Nephron progenitor cell (in vitro differentiated cells): Measurements from ENCODE around the gene SRP14.

ENCODE experiments used
- DNase-seq: peaks from one replicate; pipeline ENCODE4 v3.0.0; 2021
- H3K27ac Mint-ChIP-seq: 2 replicates; pipeline ENCODE4 v1.8.0; 2021; ENCODE audit warnings: mild to moderate bottlenecking, moderate library complexity, mixed read lengths
- H3K27me3 Mint-ChIP-seq: 2 replicates; pipeline ENCODE4 v1.8.0; 2021; ENCODE audit warnings: mild to moderate bottlenecking, low read depth, mixed read lengths; ENCODE audit not compliant: poor library complexity
- H3K36me3 Mint-ChIP-seq: 2 replicates; pipeline ENCODE4 v1.8.0; 2021; ENCODE audit warnings: low read depth, mixed read lengths
- H3K4me1 Mint-ChIP-seq: 2 replicates; pipeline ENCODE4 v1.8.0; 2021; ENCODE audit warnings: mixed read lengths
- H3K4me3 Mint-ChIP-seq: 2 replicates; pipeline ENCODE4 v1.8.0; 2021; ENCODE audit warnings: mild to moderate bottlenecking, moderate library complexity, mixed read lengths
- H3K9me3 Mint-ChIP-seq: 2 replicates; pipeline ENCODE4 v1.8.0; 2021; ENCODE audit warnings: mild to moderate bottlenecking, moderate library complexity, mixed read lengths
- TF ChIP-seq, protein P1 (sequence below): fragments of 200-600 bp; sonication (generic); IDR thresholded peaks from 2 replicates; pipeline ENCODE4 v1.5.0; 2021; ENCODE audit warnings: antibody characterized with exemption

SRP14 gene

GRCh38 chr15:40063563-40064011 is 24.6 kb upstream of the SRP14 start:
- no peak for DNase-seq
- Mint-ChIP-seq H3K27ac (no peak overlapping the region), H3K27me3 (no peaks in the 10 kb centered on the region), H3K9me3 (no peaks in the 10 kb centered on the region), H3K4me3 (no peak overlapping the region), H3K36me3 (no peaks in the 10 kb centered on the region), H3K4me1 (peaks cover 40% of the 10 kb centered on the region)
- TF ChIP-seq, protein P1, sequence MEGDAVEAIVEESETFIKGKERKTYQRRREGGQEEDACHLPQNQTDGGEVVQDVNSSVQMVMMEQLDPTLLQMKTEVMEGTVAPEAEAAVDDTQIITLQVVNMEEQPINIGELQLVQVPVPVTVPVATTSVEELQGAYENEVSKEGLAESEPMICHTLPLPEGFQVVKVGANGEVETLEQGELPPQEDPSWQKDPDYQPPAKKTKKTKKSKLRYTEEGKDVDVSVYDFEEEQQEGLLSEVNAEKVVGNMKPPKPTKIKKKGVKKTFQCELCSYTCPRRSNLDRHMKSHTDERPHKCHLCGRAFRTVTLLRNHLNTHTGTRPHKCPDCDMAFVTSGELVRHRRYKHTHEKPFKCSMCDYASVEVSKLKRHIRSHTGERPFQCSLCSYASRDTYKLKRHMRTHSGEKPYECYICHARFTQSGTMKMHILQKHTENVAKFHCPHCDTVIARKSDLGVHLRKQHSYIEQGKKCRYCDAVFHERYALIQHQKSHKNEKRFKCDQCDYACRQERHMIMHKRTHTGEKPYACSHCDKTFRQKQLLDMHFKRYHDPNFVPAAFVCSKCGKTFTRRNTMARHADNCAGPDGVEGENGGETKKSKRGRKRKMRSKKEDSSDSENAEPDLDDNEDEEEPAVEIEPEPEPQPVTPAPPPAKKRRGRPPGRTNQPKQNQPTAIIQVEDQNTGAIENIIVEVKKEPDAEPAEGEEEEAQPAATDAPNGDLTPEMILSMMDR, result no peak

GRCh38 chr15:40062816-40063562 is 24.0 kb upstream of the SRP14 start:
- H3K4me3 Mint-ChIP-seq, result no peak overlapping the region
- H3K27ac Mint-ChIP-seq, result no peak overlapping the region
- H3K27me3 Mint-ChIP-seq, result no peaks in the 10 kb centered on the region
- TF ChIP-seq, protein P1, result no peak
- H3K4me1 Mint-ChIP-seq, result peaks cover 40% of the 10 kb centered on the region
- H3K36me3 Mint-ChIP-seq, result no peaks in the 10 kb centered on the region
- no peaks in the 10 kb centered on the region for H3K9me3 Mint-ChIP-seq
- DNase-seq, result no peak

DNA sequence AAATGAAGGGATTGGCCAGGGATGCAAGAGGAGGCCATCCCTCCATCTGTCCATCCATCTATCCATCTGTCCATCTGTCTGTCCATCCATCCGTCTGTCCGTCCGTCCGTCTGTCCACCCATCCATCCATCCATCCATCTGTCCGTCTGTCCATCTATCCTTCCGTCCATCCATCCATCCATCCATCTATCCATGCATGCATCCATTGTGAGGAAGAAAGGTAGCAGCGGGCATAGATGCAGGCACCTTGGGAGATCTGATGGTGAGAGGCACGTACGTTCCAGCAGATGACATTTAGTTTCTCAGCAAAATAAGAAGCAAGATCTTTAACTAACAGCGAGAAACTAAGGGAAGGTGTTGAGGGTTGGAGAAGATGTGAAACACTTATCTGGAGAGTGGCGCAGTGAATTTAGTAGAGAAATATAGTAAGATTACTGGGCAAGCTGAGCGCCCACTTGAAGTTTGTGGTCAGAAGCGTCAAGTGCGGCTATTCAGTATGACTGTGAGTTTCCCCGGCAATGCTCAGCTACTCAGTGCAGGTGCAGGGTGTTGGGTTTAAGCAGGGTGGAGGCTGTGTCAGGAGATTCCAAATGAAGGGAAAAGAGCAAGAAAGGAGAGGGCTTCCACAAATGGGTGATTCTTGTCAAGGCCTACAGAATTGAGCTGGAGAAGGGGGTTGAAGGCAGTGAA is 22.4 kb upstream of the SRP14 start:
- TF ChIP-seq, protein P1, result no peak
- Mint-ChIP-seq H3K27me3 (peaks cover 3% of the 10 kb centered on the region), H3K4me3 (no peak overlapping the region), H3K27ac (no peak overlapping the region), H3K36me3 (no peaks in the 10 kb centered on the region), H3K9me3 (no peaks in the 10 kb centered on the region), H3K4me1 (peaks cover 42% of the 10 kb centered on the region)
- DNase-seq, result no peak

DNA sequence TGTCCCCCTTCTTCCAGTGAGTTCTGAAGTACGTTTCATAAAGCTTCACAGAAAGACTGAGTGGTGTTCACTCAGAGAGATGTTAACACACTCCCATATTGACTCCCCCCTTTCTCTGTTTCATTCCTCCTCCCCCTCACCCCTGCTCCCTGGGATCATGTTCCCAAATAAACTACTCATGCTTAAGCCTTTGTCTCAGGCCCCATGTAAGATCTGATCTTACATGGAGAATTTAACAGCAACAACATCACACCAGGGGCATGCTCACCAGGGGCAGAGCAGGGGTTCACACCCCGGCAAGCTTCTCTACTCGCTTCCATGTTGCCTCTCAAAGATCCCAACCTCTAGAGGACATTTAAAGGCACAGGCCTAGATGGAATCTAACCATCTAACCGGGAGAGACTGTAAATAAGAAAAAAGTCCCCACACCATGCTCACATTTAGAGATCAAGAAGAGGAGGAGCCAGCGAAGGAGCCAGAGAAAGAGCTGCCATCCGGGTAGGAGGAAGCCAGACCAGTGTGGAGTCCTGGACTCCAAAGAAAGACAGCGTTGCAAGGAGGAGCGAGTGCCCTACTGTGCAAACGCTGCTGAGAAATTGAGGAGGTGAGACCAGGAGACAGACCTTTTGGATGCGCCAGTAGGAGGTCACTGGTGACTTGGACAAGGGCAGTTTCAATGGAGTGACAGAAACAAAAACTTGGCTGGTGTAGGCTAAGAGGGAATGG is 21.4 kb upstream of the SRP14 start:
- no peak for DNase-seq
- Mint-ChIP-seq H3K9me3 (no peaks in the 10 kb centered on the region), H3K27ac (no peak overlapping the region), H3K36me3 (no peaks in the 10 kb centered on the region), H3K27me3 (peaks cover 5% of the 10 kb centered on the region), H3K4me3 (no peak overlapping the region), H3K4me1 (peaks cover 47% of the 10 kb centered on the region)
- TF ChIP-seq, protein P1, result no peak

GRCh38 chr15:40059821-40060220 is 20.8 kb upstream of the SRP14 start:
- H3K27ac Mint-ChIP-seq, result peak overlapping the region; percentile 4
- no peak for DNase-seq
- H3K4me3 Mint-ChIP-seq, result no peak overlapping the region
- TF ChIP-seq, protein P1, result no peak
- H3K27me3 Mint-ChIP-seq, result peaks cover 5% of the 10 kb centered on the region
- H3K36me3 Mint-ChIP-seq, result no peaks in the 10 kb centered on the region
- H3K4me1 Mint-ChIP-seq, result peaks cover 48% of the 10 kb centered on the region
- no peaks in the 10 kb centered on the region for H3K9me3 Mint-ChIP-seq
